ENCODE results near the gene SMARCC1. TPM values are rescaled to one million over a fixed set of nuclear protein-coding genes. Genes with fewer than 3 reads are reported as not detected.

Gene SMARCC1
- polyA plus RNA-seq, 2 of the 4 experiments (the other 2 are of a cell fraction) = 27.1 to 27.5 TPM

DNA sequence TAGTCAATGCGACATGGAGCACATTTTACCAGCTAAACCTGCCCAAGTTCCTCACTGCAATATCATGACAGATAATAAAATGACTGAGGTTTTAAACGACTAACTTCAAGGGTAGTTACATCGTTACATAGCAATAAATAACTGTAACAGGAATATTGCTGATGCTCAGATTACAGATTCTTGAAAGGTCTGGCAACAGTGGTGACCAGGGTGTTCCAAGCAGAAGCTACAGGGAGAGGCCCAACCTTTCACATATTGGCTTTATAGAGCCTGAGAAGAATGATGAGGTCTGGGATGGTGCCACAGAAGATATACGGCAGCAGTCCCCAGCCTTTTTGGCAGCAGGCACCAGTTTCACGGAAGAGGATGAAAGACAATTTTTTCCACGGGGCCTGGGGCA, 151.9 kb downstream of the SMARCC1 start (continued):
- TF ChIP-seq, protein P1, sequence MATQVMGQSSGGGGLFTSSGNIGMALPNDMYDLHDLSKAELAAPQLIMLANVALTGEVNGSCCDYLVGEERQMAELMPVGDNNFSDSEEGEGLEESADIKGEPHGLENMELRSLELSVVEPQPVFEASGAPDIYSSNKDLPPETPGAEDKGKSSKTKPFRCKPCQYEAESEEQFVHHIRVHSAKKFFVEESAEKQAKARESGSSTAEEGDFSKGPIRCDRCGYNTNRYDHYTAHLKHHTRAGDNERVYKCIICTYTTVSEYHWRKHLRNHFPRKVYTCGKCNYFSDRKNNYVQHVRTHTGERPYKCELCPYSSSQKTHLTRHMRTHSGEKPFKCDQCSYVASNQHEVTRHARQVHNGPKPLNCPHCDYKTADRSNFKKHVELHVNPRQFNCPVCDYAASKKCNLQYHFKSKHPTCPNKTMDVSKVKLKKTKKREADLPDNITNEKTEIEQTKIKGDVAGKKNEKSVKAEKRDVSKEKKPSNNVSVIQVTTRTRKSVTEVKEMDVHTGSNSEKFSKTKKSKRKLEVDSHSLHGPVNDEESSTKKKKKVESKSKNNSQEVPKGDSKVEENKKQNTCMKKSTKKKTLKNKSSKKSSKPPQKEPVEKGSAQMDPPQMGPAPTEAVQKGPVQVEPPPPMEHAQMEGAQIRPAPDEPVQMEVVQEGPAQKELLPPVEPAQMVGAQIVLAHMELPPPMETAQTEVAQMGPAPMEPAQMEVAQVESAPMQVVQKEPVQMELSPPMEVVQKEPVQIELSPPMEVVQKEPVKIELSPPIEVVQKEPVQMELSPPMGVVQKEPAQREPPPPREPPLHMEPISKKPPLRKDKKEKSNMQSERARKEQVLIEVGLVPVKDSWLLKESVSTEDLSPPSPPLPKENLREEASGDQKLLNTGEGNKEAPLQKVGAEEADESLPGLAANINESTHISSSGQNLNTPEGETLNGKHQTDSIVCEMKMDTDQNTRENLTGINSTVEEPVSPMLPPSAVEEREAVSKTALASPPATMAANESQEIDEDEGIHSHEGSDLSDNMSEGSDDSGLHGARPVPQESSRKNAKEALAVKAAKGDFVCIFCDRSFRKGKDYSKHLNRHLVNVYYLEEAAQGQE (IDR thresholded peaks at IDR 0.05) = no peak
- TF ChIP-seq KDM1A (IDR thresholded peaks at IDR 0.05; ENCODE audit: low read depth) (no peak), CBX8 (IDR thresholded peaks at IDR 0.05) (no peak), CHD4 (IDR thresholded peaks at IDR 0.05; ENCODE audit: borderline replicate concordance) (no peak), NPAS2 (CRISPR knock-in tag; IDR thresholded peaks at IDR 0.05; ENCODE audit: borderline replicate concordance) (no peak), HOXA7 (CRISPR knock-in tag; IDR thresholded peaks at IDR 0.05) (no peak), POLR2AphosphoS2 (conservative IDR thresholded peaks at IDR 0.05; ENCODE audit: low read length) (no peak), FOSL2 (IDR thresholded peaks at IDR 0.05) (no peak), FOSL2 (CRISPR knock-in tag; IDR thresholded peaks at IDR 0.05) (no peak), NR3C1 (IDR thresholded peaks at IDR 0.05) (no peak)

DNA sequence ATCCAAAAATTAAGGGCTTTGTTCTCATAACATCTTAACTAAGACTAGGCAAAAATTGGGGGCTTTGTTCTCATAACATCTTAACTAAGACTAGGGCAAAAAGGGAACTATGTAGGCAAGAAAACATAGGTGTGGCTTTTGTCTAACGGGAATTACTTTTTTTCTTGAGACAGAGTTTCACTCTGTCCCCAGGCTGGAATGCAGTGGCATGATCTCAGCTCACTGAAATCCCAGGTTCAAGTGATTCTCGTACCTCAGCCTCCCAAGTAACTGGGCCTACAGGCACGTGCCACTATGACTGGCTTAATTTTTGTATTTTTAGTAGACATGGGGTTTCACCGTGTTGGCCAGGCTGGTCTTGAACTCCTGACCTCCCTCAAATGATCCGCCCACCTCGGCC, 153.3 kb downstream of the SMARCC1 start:
- no peaks in the 10 kb centered on the region for H3K9me3 ChIP-seq
- ATAC-seq (no peak), DNase-seq (ENCODE audit: low read depth in 1 of 2, low spot score in 1 of 2) (no peak), FAIRE-seq (no peak)
- H3K4me1 ChIP-seq = no peaks in the 10 kb centered on the region
- no peak overlapping the region for H3K27ac ChIP-seq
- WGBS (ENCODE audit: missing lambda C conversion rate) = 91% methylated on average over 6 of the region's 6 CpGs
- CTCF ChIA-PET = interaction anchor here (0.5 to 1.6 kb wide), 2 partner anchors 13 to 162 kb away, joined by 3 to 4 read pairs; no protein-coding TSS in a partner anchor
- POLR2A ChIA-PET = no interaction called here
- no peak overlapping the region for H3K4me2 ChIP-seq
- no peak overlapping the region for H3K4me3 ChIP-seq
- no peak for TF ChIP-seq CBX2 (IDR thresholded peaks at IDR 0.05; ENCODE audit: borderline replicate concordance, low read depth)
- no peak for TF ChIP-seq HOXB13 (CRISPR knock-in tag; IDR thresholded peaks at IDR 0.05; ENCODE audit: low read depth)
- TF ChIP-seq, protein P2, sequence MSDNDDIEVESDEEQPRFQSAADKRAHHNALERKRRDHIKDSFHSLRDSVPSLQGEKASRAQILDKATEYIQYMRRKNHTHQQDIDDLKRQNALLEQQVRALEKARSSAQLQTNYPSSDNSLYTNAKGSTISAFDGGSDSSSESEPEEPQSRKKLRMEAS (IDR thresholded peaks at IDR 0.05) = no peak
- no peak for TF ChIP-seq BHLHE40 (IDR thresholded peaks at IDR 0.05; ENCODE audit: low read depth, low read length)
- no peak for TF ChIP-seq RARB (CRISPR knock-in tag; IDR thresholded peaks at IDR 0.05)
- TF ChIP-seq, protein P3, sequence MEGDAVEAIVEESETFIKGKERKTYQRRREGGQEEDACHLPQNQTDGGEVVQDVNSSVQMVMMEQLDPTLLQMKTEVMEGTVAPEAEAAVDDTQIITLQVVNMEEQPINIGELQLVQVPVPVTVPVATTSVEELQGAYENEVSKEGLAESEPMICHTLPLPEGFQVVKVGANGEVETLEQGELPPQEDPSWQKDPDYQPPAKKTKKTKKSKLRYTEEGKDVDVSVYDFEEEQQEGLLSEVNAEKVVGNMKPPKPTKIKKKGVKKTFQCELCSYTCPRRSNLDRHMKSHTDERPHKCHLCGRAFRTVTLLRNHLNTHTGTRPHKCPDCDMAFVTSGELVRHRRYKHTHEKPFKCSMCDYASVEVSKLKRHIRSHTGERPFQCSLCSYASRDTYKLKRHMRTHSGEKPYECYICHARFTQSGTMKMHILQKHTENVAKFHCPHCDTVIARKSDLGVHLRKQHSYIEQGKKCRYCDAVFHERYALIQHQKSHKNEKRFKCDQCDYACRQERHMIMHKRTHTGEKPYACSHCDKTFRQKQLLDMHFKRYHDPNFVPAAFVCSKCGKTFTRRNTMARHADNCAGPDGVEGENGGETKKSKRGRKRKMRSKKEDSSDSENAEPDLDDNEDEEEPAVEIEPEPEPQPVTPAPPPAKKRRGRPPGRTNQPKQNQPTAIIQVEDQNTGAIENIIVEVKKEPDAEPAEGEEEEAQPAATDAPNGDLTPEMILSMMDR (IDR thresholded peaks at IDR 0.05) = no peak
- no peak for TF ChIP-seq RAD21 (conservative IDR thresholded peaks at IDR 0.05 in 1 of 2, IDR thresholded peaks at IDR 0.05 in 1 of 2)
- no peak for TF ChIP-seq SREBF2 (IDR thresholded peaks at IDR 0.05)
- no peak for TF ChIP-seq POLR2AphosphoS2 (conservative IDR thresholded peaks at IDR 0.05; ENCODE audit: low read length)
- TF ChIP-seq CBX8 (IDR thresholded peaks at IDR 0.05) = no peak
- no peak for TF ChIP-seq HDAC2 (IDR thresholded peaks at IDR 0.05)
- TF ChIP-seq, protein P4, sequence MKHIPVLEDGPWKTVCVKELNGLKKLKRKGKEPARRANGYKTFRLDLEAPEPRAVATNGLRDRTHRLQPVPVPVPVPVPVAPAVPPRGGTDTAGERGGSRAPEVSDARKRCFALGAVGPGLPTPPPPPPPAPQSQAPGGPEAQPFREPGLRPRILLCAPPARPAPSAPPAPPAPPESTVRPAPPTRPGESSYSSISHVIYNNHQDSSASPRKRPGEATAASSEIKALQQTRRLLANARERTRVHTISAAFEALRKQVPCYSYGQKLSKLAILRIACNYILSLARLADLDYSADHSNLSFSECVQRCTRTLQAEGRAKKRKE (CRISPR knock-in tag; IDR thresholded peaks at IDR 0.05; ENCODE audit: low read depth) = no peak
- TF ChIP-seq POLR2A (IDR thresholded peaks at IDR 0.05; ENCODE audit: low read length) = no peak

Data from A549 (cell line).